SK-N-SH (cell line): Measurements from ENCODE around the gene TSPAN16. TPM values are rescaled to one million over a fixed set of nuclear protein-coding genes. Genes with fewer than 3 reads are reported as not detected.

ENCODE experiments used
- CTCF ChIA-PET: fragments of 300-600, 350-600 bp; formaldehyde crosslinking; extraction: SDS; loops from one replicate; lab custom pipeline; 2021; lab: Yijun Ruan, JAX
- POLR2A ChIA-PET: fragments of 350-600 bp; sonication (Branson Sonifier 250); formaldehyde crosslinking; extraction: SDS; loops from one replicate; lab custom pipeline; 2020; ENCODE audit warnings: antibody characterized with exemption, inconsistent platforms; lab: Yijun Ruan, JAX
- DNase-seq: peaks from one replicate; pipeline ENCODE4 v3.0.0; 2012
- H2AFZ ChIP-seq: fragments of 200-600 bp; sonication (generic); 2 replicates; pipeline ENCODE4 v1.8.1; 2016; ENCODE audit warnings: antibody characterized with exemption, mild to moderate bottlenecking, low read depth
- H3F3A ChIP-seq: fragments of 200-600 bp; sonication (generic); replicated peaks from 2 replicates; pipeline ENCODE3; 2016; ENCODE audit warnings: antibody characterized with exemption, mild to moderate bottlenecking; ENCODE audit not compliant: insufficient read depth
- H3K27ac ChIP-seq, 2 experiments: fragments of 200-500 bp in 1 of 2; fragments of 200-600 bp in 1 of 2; sonication (Bioruptor generic) in 1 of 2; sonication (generic), shearing (Covaris generic) in 1 of 2; 2 replicates each; pipeline versions ENCODE4 v1.5.1 to v1.6.1; 2014 to 2016; ENCODE audit warnings: low read depth in 2 of 2, inconsistent platforms in 1 of 2, low read length in 1 of 2, mild to moderate bottlenecking in 1 of 2, mixed read lengths in 1 of 2
- H3K27me3 ChIP-seq: fragments of 200-600 bp; sonication (generic), shearing (Covaris generic); 2 replicates; pipeline ENCODE4 v1.6.1; 2016; ENCODE audit warnings: mixed run types; ENCODE audit not compliant: insufficient read depth
- H3K36me3 ChIP-seq, 2 experiments: fragments of 200-500 bp in 1 of 2; fragments of 200-600 bp in 1 of 2; sonication (Bioruptor generic) in 1 of 2; sonication (generic) in 1 of 2; replicated peaks in 1 of 2; 2 replicates each; pipeline versions ENCODE3 to v1.5.1; 2014 to 2016; ENCODE audit warnings: low read length in 1 of 2, mild to moderate bottlenecking in 1 of 2; ENCODE audit not compliant: insufficient read depth in 2 of 2, control insufficient read depth in 1 of 2
- H3K4me1 ChIP-seq, 2 experiments: fragments of 200-500 bp in 1 of 2; fragments of 200-600 bp in 1 of 2; sonication (Bioruptor generic) in 1 of 2; sonication (generic), shearing (Covaris generic) in 1 of 2; 2 replicates each; pipeline versions ENCODE4 v1.5.1 to v1.6.1; 2014 to 2016; ENCODE audit warnings: low read depth in 1 of 2, low read length in 1 of 2, mixed run types in 1 of 2; ENCODE audit not compliant: insufficient read depth in 2 of 2, control insufficient read depth in 1 of 2
- H3K4me2 ChIP-seq: fragments of 200-600 bp; sonication (generic), shearing (Covaris generic); 2 replicates; pipeline ENCODE4 v1.6.1; 2017; ENCODE audit warnings: mixed run types
- H3K4me3 ChIP-seq, 2 experiments: fragments of 200-500 bp in 1 of 2; fragments of 200-600 bp in 1 of 2; sonication (Bioruptor generic) in 1 of 2; sonication (generic), shearing (Covaris generic) in 1 of 2; 2 replicates each; pipeline versions ENCODE4 v1.5.1 to v1.8.1; 2014 to 2016; ENCODE audit warnings: low read depth in 2 of 2, inconsistent platforms in 1 of 2, low read length in 1 of 2, mild to moderate bottlenecking in 1 of 2, mixed read lengths in 1 of 2, moderate library complexity in 1 of 2
- H3K79me2 ChIP-seq: fragments of 200-600 bp; sonication (generic); 2 replicates; pipeline ENCODE4 v1.8.1; 2017; ENCODE audit warnings: mild to moderate bottlenecking; ENCODE audit not compliant: insufficient read depth
- H3K9ac ChIP-seq: fragments of 200-600 bp; sonication (generic); 2 replicates; pipeline ENCODE4 v1.6.1; 2017; ENCODE audit warnings: mixed run types
- H3K9me2 ChIP-seq: fragments of 200-600 bp; sonication (generic); 2 replicates; pipeline ENCODE4 v1.6.1; 2017; ENCODE audit warnings: mixed run types
- H3K9me3 ChIP-seq: fragments of 200-600 bp; sonication (generic); 2 replicates; pipeline ENCODE4 v1.6.1; 2017; ENCODE audit warnings: mixed run types, mild to moderate bottlenecking, moderate library complexity
- H4K20me1 ChIP-seq: fragments of 200-600 bp; sonication (generic); 2 replicates; pipeline ENCODE4 v1.6.1; 2017; ENCODE audit warnings: mild to moderate bottlenecking, mixed run types; ENCODE audit not compliant: insufficient read depth
- CHD2 ChIP-seq: fragments of 150-350 bp; IDR thresholded peaks from 2 replicates; pipeline ENCODE4 v1.6.1; 2018; ENCODE audit warnings: low read length; ENCODE audit not compliant: partially characterized antibody
- ELF1 ChIP-seq: IDR thresholded peaks from 2 replicates; pipeline ENCODE4 v1.4.0; 2012
- EP300 ChIP-seq, 2 experiments: IDR thresholded peaks; 2 replicates each; pipeline versions ENCODE4 v1.4.0 to v1.6.1; 2012; ENCODE audit warnings: borderline replicate concordance in 1 of 2, low read depth in 1 of 2, low read length in 1 of 2
- EZH2phosphoT487 ChIP-seq: fragments of 200-600 bp; sonication (generic); IDR thresholded peaks from 2 replicates; pipeline ENCODE4 v1.6.1; 2017; ENCODE audit warnings: low read depth, mixed run types, mild to moderate bottlenecking, antibody characterized with exemption, moderate library complexity, borderline replicate concordance
- FOSL2 ChIP-seq: IDR thresholded peaks from 2 replicates; pipeline ENCODE4 v1.4.0; 2012; ENCODE audit warnings: low read depth, mild to moderate bottlenecking, moderate library complexity, borderline replicate concordance
- FOXJ3 ChIP-seq: sonication (generic); formaldehyde crosslinking; IDR thresholded peaks from 2 replicates; pipeline ENCODE4 v1.5.1; 2020; ENCODE audit warnings: mild to moderate bottlenecking, missing genetic modification reagents
- GABPA ChIP-seq: IDR thresholded peaks from 2 replicates; pipeline ENCODE4 v1.4.0; 2012; ENCODE audit warnings: low read depth, mild to moderate bottlenecking
- GATA2 ChIP-seq: sonication (generic); formaldehyde crosslinking; IDR thresholded peaks from 2 replicates; pipeline ENCODE4 v1.5.0; 2020; ENCODE audit warnings: mild to moderate bottlenecking, missing genetic modification reagents
- JUND ChIP-seq: IDR thresholded peaks from 2 replicates; pipeline ENCODE4 v1.4.0; 2012
- MEF2A ChIP-seq: IDR thresholded peaks from 2 replicates; pipeline ENCODE4 v1.4.0; 2012; ENCODE audit warnings: low read depth, borderline replicate concordance
- NRF1 ChIP-seq: IDR thresholded peaks from 2 replicates; pipeline ENCODE4 v1.6.1; 2012; ENCODE audit warnings: low read depth, mild to moderate bottlenecking, low read length
- POLR2AphosphoS5 ChIP-seq: IDR thresholded peaks from 2 replicates; pipeline ENCODE4 v1.6.1; 2012; ENCODE audit warnings: low read depth, low read length
- RCOR1 ChIP-seq: fragments of 150-350 bp; IDR thresholded peaks from 2 replicates; pipeline ENCODE4 v1.6.1; 2017; ENCODE audit warnings: antibody characterized with exemption, low read length
- RXRA ChIP-seq: IDR thresholded peaks from 2 replicates; pipeline ENCODE4 v1.4.0; 2012; ENCODE audit warnings: low read depth, mild to moderate bottlenecking, borderline replicate concordance
- TAF1 ChIP-seq: IDR thresholded peaks from 2 replicates; pipeline ENCODE4 v1.6.1; 2012; ENCODE audit warnings: low read depth, mild to moderate bottlenecking, low read length, moderate library complexity, borderline replicate concordance
- TCF12 ChIP-seq: IDR thresholded peaks from 2 replicates; pipeline ENCODE4 v1.4.0; 2012
- WGBS: methylation state at CpG from one replicate; pipeline ENCODE4 v1.1.6; 2017; ENCODE audit warnings: low lambda C conversion rate; 5-methylcytosine and 5-hydroxymethylcytosine counted together
- polyA plus RNA-seq, 3 experiments: library from polyadenylated mRNA; depleted of rRNA; stranded (reverse); fragments of >200 nt; gene quantifications; 2 replicates each; pipeline ENCODE4 v1.2.3, GENCODE V29; 2012
- TF ChIP-seq, protein P1 (sequence below): IDR thresholded peaks from 2 replicates; pipeline ENCODE4; 2012
- TF ChIP-seq, protein P2 (sequence below): fragments of 200-600 bp; sonication (generic); IDR thresholded peaks from 2 replicates; pipeline ENCODE4 v1.6.1; 2017; ENCODE audit warnings: antibody characterized with exemption, mild to moderate bottlenecking, moderate library complexity
- TF ChIP-seq, protein P3 (sequence below): IDR thresholded peaks from 2 replicates; pipeline ENCODE4 v1.4.0; 2012; ENCODE audit warnings: low read depth, borderline replicate concordance
- TF ChIP-seq, protein P4 (sequence below): fragments of 150-350 bp; IDR thresholded peaks from 2 replicates; pipeline ENCODE4 v1.6.1; 2016; ENCODE audit warnings: mild to moderate bottlenecking, low read depth, low read length
- TF ChIP-seq, protein P5 (sequence below): IDR thresholded peaks from 2 replicates; pipeline ENCODE4 v1.6.1; 2012; ENCODE audit warnings: mild to moderate bottlenecking, low read depth, low read length, moderate library complexity
- TF ChIP-seq, protein P6 (sequence below): IDR thresholded peaks from 2 replicates; pipeline ENCODE4 v1.4.0; 2012; ENCODE audit warnings: low read depth
- TF ChIP-seq, protein P7 (sequence below): IDR thresholded peaks from 2 replicates; pipeline ENCODE4 v1.4.0; 2012; ENCODE audit warnings: low read depth, borderline replicate concordance

TSPAN16 gene
- polyA plus RNA-seq, 1 of the 3 experiments (the other 2 are of a cell fraction) = not detected

DNA sequence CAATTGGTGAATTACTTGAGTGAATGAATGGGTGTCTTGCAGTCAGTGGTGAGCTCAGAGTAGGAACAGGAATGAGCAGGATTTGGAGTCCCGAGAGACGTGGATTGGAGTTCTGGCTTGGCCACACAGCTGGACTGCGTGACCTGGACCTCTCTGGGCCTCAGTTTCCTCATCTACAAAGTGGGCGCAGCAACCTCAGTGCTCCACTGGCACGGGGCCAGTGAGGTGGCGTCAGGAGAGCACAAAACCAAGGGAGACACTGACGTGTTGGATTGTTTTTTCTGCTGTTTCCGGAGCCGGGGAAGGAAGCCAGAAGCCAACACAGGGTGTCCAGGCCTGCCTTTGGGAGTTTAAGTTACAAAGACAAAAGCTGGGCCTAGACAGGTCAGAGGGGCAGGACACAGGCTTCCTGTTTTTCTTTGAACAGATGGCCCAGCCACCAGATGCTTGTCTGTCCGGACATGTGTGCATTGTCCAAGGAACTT lies 27.1 kb upstream of the TSPAN16 start:
- WGBS = 37% methylated on average over 9 of the region's 10 CpGs
- ChIA-PET CTCF (interaction anchor here (1.0 kb wide), 1 partner anchor 12 kb away, joined by 3 read pairs; no protein-coding TSS in a partner anchor), POLR2A (no interaction called here)
- H3F3A ChIP-seq = peaks cover 4% of the 10 kb centered on the region
- H3K4me3 ChIP-seq = no peak overlapping the region
- H3K9ac ChIP-seq = peak overlapping the region; percentile 35; the same call in 1 of the 2 replicates
- peak; percentile 75 for DNase-seq
- H3K36me3 ChIP-seq = no peaks in the 10 kb centered on the region
- no peaks in the 10 kb centered on the region for H3K9me2 ChIP-seq
- no peaks in the 10 kb centered on the region for H3K27me3 ChIP-seq
- peak overlapping the region; percentile 77 for H2AFZ ChIP-seq
- peak overlapping the region; percentile 56 to 66 for H3K27ac ChIP-seq
- peaks cover 9 to 10% of the 10 kb centered on the region in 2 experiments; a peak in 1 of 4 replicates for H3K4me1 ChIP-seq
- no peaks in the 10 kb centered on the region for H3K9me3 ChIP-seq
- H3K79me2 ChIP-seq = no peaks in the 10 kb centered on the region
- peak overlapping the region; percentile 25; the same call in 1 of the 2 replicates for H3K4me2 ChIP-seq
- H4K20me1 ChIP-seq = no peaks in the 10 kb centered on the region
- TF ChIP-seq, protein P1, sequence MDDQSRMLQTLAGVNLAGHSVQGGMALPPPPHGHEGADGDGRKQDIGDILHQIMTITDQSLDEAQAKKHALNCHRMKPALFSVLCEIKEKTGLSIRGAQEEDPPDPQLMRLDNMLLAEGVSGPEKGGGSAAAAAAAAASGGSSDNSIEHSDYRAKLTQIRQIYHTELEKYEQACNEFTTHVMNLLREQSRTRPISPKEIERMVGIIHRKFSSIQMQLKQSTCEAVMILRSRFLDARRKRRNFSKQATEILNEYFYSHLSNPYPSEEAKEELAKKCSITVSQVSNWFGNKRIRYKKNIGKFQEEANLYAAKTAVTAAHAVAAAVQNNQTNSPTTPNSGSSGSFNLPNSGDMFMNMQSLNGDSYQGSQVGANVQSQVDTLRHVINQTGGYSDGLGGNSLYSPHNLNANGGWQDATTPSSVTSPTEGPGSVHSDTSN = peak; percentile 44; the same call in 1 of the 2 replicates
- TF ChIP-seq, protein P2, sequence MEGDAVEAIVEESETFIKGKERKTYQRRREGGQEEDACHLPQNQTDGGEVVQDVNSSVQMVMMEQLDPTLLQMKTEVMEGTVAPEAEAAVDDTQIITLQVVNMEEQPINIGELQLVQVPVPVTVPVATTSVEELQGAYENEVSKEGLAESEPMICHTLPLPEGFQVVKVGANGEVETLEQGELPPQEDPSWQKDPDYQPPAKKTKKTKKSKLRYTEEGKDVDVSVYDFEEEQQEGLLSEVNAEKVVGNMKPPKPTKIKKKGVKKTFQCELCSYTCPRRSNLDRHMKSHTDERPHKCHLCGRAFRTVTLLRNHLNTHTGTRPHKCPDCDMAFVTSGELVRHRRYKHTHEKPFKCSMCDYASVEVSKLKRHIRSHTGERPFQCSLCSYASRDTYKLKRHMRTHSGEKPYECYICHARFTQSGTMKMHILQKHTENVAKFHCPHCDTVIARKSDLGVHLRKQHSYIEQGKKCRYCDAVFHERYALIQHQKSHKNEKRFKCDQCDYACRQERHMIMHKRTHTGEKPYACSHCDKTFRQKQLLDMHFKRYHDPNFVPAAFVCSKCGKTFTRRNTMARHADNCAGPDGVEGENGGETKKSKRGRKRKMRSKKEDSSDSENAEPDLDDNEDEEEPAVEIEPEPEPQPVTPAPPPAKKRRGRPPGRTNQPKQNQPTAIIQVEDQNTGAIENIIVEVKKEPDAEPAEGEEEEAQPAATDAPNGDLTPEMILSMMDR = no peak
- TF ChIP-seq NRF1 = no peak
- TF ChIP-seq POLR2AphosphoS5 = no peak
- no peak for TF ChIP-seq FOXJ3 (CRISPR knock-in tag)
- no peak for TF ChIP-seq TAF1
- TF ChIP-seq GATA2 (CRISPR knock-in tag) = no peak
- no peak for TF ChIP-seq MEF2A
- TF ChIP-seq, protein P3, sequence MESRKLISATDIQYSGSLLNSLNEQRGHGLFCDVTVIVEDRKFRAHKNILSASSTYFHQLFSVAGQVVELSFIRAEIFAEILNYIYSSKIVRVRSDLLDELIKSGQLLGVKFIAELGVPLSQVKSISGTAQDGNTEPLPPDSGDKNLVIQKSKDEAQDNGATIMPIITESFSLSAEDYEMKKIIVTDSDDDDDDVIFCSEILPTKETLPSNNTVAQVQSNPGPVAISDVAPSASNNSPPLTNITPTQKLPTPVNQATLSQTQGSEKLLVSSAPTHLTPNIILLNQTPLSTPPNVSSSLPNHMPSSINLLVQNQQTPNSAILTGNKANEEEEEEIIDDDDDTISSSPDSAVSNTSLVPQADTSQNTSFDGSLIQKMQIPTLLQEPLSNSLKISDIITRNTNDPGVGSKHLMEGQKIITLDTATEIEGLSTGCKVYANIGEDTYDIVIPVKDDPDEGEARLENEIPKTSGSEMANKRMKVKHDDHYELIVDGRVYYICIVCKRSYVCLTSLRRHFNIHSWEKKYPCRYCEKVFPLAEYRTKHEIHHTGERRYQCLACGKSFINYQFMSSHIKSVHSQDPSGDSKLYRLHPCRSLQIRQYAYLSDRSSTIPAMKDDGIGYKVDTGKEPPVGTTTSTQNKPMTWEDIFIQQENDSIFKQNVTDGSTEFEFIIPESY = no peak
- TF ChIP-seq, protein P4, sequence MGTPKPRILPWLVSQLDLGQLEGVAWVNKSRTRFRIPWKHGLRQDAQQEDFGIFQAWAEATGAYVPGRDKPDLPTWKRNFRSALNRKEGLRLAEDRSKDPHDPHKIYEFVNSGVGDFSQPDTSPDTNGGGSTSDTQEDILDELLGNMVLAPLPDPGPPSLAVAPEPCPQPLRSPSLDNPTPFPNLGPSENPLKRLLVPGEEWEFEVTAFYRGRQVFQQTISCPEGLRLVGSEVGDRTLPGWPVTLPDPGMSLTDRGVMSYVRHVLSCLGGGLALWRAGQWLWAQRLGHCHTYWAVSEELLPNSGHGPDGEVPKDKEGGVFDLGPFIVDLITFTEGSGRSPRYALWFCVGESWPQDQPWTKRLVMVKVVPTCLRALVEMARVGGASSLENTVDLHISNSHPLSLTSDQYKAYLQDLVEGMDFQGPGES = no peak
- TF ChIP-seq EZH2phosphoT487 = no peak
- TF ChIP-seq, protein P5, sequence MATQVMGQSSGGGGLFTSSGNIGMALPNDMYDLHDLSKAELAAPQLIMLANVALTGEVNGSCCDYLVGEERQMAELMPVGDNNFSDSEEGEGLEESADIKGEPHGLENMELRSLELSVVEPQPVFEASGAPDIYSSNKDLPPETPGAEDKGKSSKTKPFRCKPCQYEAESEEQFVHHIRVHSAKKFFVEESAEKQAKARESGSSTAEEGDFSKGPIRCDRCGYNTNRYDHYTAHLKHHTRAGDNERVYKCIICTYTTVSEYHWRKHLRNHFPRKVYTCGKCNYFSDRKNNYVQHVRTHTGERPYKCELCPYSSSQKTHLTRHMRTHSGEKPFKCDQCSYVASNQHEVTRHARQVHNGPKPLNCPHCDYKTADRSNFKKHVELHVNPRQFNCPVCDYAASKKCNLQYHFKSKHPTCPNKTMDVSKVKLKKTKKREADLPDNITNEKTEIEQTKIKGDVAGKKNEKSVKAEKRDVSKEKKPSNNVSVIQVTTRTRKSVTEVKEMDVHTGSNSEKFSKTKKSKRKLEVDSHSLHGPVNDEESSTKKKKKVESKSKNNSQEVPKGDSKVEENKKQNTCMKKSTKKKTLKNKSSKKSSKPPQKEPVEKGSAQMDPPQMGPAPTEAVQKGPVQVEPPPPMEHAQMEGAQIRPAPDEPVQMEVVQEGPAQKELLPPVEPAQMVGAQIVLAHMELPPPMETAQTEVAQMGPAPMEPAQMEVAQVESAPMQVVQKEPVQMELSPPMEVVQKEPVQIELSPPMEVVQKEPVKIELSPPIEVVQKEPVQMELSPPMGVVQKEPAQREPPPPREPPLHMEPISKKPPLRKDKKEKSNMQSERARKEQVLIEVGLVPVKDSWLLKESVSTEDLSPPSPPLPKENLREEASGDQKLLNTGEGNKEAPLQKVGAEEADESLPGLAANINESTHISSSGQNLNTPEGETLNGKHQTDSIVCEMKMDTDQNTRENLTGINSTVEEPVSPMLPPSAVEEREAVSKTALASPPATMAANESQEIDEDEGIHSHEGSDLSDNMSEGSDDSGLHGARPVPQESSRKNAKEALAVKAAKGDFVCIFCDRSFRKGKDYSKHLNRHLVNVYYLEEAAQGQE = no peak
- TF ChIP-seq TCF12 = peak; percentile 74
- TF ChIP-seq FOSL2 = no peak
- no peak for TF ChIP-seq ELF1
- no peak for TF ChIP-seq JUND
- TF ChIP-seq RXRA = no peak
- peak in 1 of 2 experiments; percentile 24; a peak in 1 of 4 replicates for TF ChIP-seq EP300 (IDR thresholded peaks at IDR 0.05; ENCODE audit: borderline replicate concordance in 1 of 2, low read depth in 1 of 2, low read length in 1 of 2)
- TF ChIP-seq, protein P6, sequence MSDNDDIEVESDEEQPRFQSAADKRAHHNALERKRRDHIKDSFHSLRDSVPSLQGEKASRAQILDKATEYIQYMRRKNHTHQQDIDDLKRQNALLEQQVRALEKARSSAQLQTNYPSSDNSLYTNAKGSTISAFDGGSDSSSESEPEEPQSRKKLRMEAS = 0 out of 2 replicates have a peak, but pooled peaks have one; percentile 44
- TF ChIP-seq, protein P7, sequence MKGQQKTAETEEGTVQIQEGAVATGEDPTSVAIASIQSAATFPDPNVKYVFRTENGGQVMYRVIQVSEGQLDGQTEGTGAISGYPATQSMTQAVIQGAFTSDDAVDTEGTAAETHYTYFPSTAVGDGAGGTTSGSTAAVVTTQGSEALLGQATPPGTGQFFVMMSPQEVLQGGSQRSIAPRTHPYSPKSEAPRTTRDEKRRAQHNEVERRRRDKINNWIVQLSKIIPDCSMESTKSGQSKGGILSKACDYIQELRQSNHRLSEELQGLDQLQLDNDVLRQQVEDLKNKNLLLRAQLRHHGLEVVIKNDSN = no peak
- TF ChIP-seq GABPA = peak; percentile 48
- peak; percentile 78 for TF ChIP-seq RCOR1
- TF ChIP-seq CHD2 = no peak
